ENCODE data around the gene NQO2. TPM values are rescaled to one million over a fixed set of nuclear protein-coding genes. Genes with fewer than 3 reads are reported as not detected.
"Not testable (repeated sequence)": the region's sequence is repeated elsewhere in the genome, so short reads cannot be mapped to it uniquely, and the experiment has no call there.

The NQO2 gene
- total and polyA plus RNA-seq, 2 experiments from 2014 or later: 23.4 to 38.5 TPM

- peak; percentile 79 for DNase-seq (ENCODE audit: low spot score)
- TF ChIP-seq EZH2 (IDR thresholded peaks at IDR 0.05; ENCODE audit: borderline replicate concordance): no peak
- TF ChIP-seq EZH2phosphoT487 (IDR thresholded peaks at IDR 0.05; ENCODE audit: low read depth, severe bottlenecking, unreplicated experiment): no peak
- TF ChIP-seq, protein P1, sequence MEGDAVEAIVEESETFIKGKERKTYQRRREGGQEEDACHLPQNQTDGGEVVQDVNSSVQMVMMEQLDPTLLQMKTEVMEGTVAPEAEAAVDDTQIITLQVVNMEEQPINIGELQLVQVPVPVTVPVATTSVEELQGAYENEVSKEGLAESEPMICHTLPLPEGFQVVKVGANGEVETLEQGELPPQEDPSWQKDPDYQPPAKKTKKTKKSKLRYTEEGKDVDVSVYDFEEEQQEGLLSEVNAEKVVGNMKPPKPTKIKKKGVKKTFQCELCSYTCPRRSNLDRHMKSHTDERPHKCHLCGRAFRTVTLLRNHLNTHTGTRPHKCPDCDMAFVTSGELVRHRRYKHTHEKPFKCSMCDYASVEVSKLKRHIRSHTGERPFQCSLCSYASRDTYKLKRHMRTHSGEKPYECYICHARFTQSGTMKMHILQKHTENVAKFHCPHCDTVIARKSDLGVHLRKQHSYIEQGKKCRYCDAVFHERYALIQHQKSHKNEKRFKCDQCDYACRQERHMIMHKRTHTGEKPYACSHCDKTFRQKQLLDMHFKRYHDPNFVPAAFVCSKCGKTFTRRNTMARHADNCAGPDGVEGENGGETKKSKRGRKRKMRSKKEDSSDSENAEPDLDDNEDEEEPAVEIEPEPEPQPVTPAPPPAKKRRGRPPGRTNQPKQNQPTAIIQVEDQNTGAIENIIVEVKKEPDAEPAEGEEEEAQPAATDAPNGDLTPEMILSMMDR (IDR thresholded peaks at IDR 0.05; ENCODE audit: poor library complexity): no peak
- H3K9me2 ChIP-seq (replicated peaks; ENCODE audit: insufficient read depth): no peaks in the 10 kb centered on the region
- H3K4me2 ChIP-seq: peak within 1 kb of the TSS; percentile 87
- no peaks in the 10 kb centered on the region for H3K27me3 ChIP-seq
- H3K36me3 ChIP-seq (replicated peaks; ENCODE audit: insufficient read depth, low read depth): no peaks in the 10 kb centered on the region
- H3K79me2 ChIP-seq: peaks cover 26% of the 10 kb centered on the region
- peaks cover 22% of the 10 kb centered on the region for H3K4me1 ChIP-seq (ENCODE audit: insufficient read depth)
- WGBS (ENCODE audit: low lambda C conversion rate, missing lambda C conversion rate): 9% methylated on average over 50 of the region's 63 CpGs
- H2AFZ ChIP-seq: peak within 1 kb of the TSS; percentile 79
- H3K9me3 ChIP-seq (ENCODE audit: low read depth): no peaks in the 10 kb centered on the region
- H3K27ac ChIP-seq: peak within 1 kb of the TSS; percentile 97
- H4K20me1 ChIP-seq (ENCODE audit: insufficient read depth, poor library complexity, severe bottlenecking): no peaks in the 10 kb centered on the region
- peak within 1 kb of the TSS; percentile 72 for H3K4me3 ChIP-seq
These were observed 28.1 kb upstream of the NQO2 start, which contains the start of gene SERPINB6 for GRCh38 chr6:2971420-2972218. TSS of gene SERPINB6 (minus strand) at chr6:2971567. CDS start at chr6:2959332, 12,235 bp downstream.

GRCh38 chr6:2972219-2972487 is 27.5 kb upstream of the NQO2 start:
- Histone ChIP-seq H2AFZ (peak overlapping the region; percentile 79), H3K4me2 (peak overlapping the region; percentile 87), H3K27ac (peak overlapping the region; percentile 97), H3K4me1 (ENCODE audit: insufficient read depth) (peaks cover 17% of the 10 kb centered on the region), H3K79me2 (peaks cover 21% of the 10 kb centered on the region)
- not testable (repeated sequence) for H3K9me2 ChIP-seq (replicated peaks; ENCODE audit: insufficient read depth); H3K4me3 ChIP-seq; H3K27me3 ChIP-seq; H3K36me3 ChIP-seq (replicated peaks; ENCODE audit: insufficient read depth, low read depth); H3K9me3 ChIP-seq (ENCODE audit: low read depth); H4K20me1 ChIP-seq (ENCODE audit: insufficient read depth, poor library complexity, severe bottlenecking); DNase-seq (ENCODE audit: low spot score)
- 62% methylated on average over 1 of the region's 1 CpG for WGBS (ENCODE audit: low lambda C conversion rate, missing lambda C conversion rate)

GRCh38 chr6:2972685-2973084 is 27.0 kb upstream of the NQO2 start:
- Histone ChIP-seq H3K4me1 (ENCODE audit: insufficient read depth) (peaks cover 21% of the 10 kb centered on the region), H3K79me2 (peaks cover 17% of the 10 kb centered on the region), H3K4me2 (peak overlapping the region; percentile 87), H3K27ac (peak overlapping the region; percentile 97)
- not testable (repeated sequence) for H3K9me3 ChIP-seq (ENCODE audit: low read depth); H3K4me3 ChIP-seq; H3K27me3 ChIP-seq; H3K9me2 ChIP-seq (replicated peaks; ENCODE audit: insufficient read depth); DNase-seq (ENCODE audit: low spot score); H2AFZ ChIP-seq; H4K20me1 ChIP-seq (ENCODE audit: insufficient read depth, poor library complexity, severe bottlenecking); H3K36me3 ChIP-seq (replicated peaks; ENCODE audit: insufficient read depth, low read depth)
- 97% methylated on average over 5 of the region's 5 CpGs for WGBS (ENCODE audit: low lambda C conversion rate, missing lambda C conversion rate)

- H2AFZ ChIP-seq; H3K27ac ChIP-seq; H3K4me3 ChIP-seq; H3K27me3 ChIP-seq; H3K9me2 ChIP-seq (replicated peaks; ENCODE audit: insufficient read depth); H3K9me3 ChIP-seq (ENCODE audit: low read depth); H4K20me1 ChIP-seq (ENCODE audit: insufficient read depth, poor library complexity, severe bottlenecking); H3K4me2 ChIP-seq; DNase-seq (ENCODE audit: low spot score); H3K36me3 ChIP-seq (replicated peaks; ENCODE audit: insufficient read depth, low read depth): not testable (repeated sequence)
- Histone ChIP-seq H3K79me2 (peaks cover 12% of the 10 kb centered on the region), H3K4me1 (ENCODE audit: insufficient read depth) (peaks cover 24% of the 10 kb centered on the region)
- 96% methylated on average over 6 of the region's 6 CpGs for WGBS (ENCODE audit: low lambda C conversion rate, missing lambda C conversion rate)
These were observed 26.5 kb upstream of the NQO2 start for GRCh38 chr6:2973180-2973579.

DNA sequence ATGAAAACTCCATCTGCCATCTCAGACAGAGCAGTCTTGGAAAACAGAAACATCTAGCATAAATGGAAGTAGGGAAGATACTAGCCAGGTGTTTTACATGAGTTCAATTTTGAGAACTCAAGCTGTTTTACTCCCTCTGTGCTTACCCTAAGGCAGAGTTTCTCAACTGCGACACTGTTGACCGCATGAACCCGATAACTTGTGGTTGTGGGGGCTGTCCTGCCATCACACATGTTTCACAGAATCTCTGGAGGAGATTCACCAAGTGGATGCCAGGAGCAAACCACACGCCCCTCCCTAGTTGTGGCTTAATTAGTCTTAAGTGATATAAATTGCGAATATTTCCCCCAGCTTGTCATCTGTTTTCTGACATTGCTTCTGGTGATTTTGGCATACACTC is 26.0 kb upstream of the NQO2 start:
- no peaks in the 10 kb centered on the region for H3K9me2 ChIP-seq (replicated peaks; ENCODE audit: insufficient read depth)
- TF ChIP-seq EZH2phosphoT487 (IDR thresholded peaks at IDR 0.05; ENCODE audit: low read depth, severe bottlenecking, unreplicated experiment) (no peak), EZH2 (IDR thresholded peaks at IDR 0.05; ENCODE audit: borderline replicate concordance) (no peak)
- TF ChIP-seq, protein P1 (IDR thresholded peaks at IDR 0.05; ENCODE audit: poor library complexity): no peak
- 87% methylated on average over 5 of the region's 5 CpGs for WGBS (ENCODE audit: low lambda C conversion rate, missing lambda C conversion rate)
- no peak for DNase-seq (ENCODE audit: low spot score)
- no peaks in the 10 kb centered on the region for H3K36me3 ChIP-seq (replicated peaks; ENCODE audit: insufficient read depth, low read depth)
- peaks cover 24% of the 10 kb centered on the region for H3K4me1 ChIP-seq (ENCODE audit: insufficient read depth)
- no peak overlapping the region for H3K4me3 ChIP-seq
- H3K9me3 ChIP-seq (ENCODE audit: low read depth): no peaks in the 10 kb centered on the region
- no peak overlapping the region for H3K4me2 ChIP-seq
- H3K79me2 ChIP-seq: peaks cover 8% of the 10 kb centered on the region
- H3K27ac ChIP-seq: no peak overlapping the region
- no peaks in the 10 kb centered on the region for H4K20me1 ChIP-seq (ENCODE audit: insufficient read depth, poor library complexity, severe bottlenecking)
- H2AFZ ChIP-seq: no peak overlapping the region
- no peaks in the 10 kb centered on the region for H3K27me3 ChIP-seq

Data from hepatocyte (in vitro differentiated cells).